GM12864 (cell line): ENCODE measurements around the gene ZNF655.
"Not testable (repeated sequence)": the region's sequence is repeated elsewhere in the genome, so short reads cannot be mapped to it uniquely, and the experiment has no call there.

Experiments used
- DNase-seq: peaks from one replicate; pipeline ENCODE4 v3.0.0-alpha.2; 2011; ENCODE audit warnings: low read depth
- H3K4me3 ChIP-seq: 2 replicates; pipeline ENCODE4 v1.5.1; 2011; ENCODE audit warnings: mild to moderate bottlenecking, low read depth, low read length, control low read depth
- CTCF ChIP-seq: IDR thresholded peaks from 2 replicates; pipeline ENCODE4 v1.5.1; 2011; ENCODE audit warnings: low read depth, mild to moderate bottlenecking, moderate library complexity, low read length, control low read depth, inconsistent platforms; ENCODE audit errors: missing control alignments

ZNF655 gene

GRCh38 chr7:99560834-99561736, 2.6 kb downstream of the ZNF655 start:
- DNase-seq: no peak
- TF ChIP-seq CTCF: no peak

GRCh38 chr7:99561737-99562051, 3.3 kb downstream of the ZNF655 start:
- no peak for TF ChIP-seq CTCF
- DNase-seq: no peak

More at GRCh38 chr7:99560834-99561736, 2.6 kb downstream of the ZNF655 start:
- no peak overlapping the region for H3K4me3 ChIP-seq

GRCh38 chr7:99562114-99562784, 3.8 kb downstream of the ZNF655 start:
- no peak for DNase-seq
- H3K4me3 ChIP-seq: no peak overlapping the region
- TF ChIP-seq CTCF: no peak

More at GRCh38 chr7:99561737-99562051, 3.3 kb downstream of the ZNF655 start:
- H3K4me3 ChIP-seq: no peak overlapping the region

GRCh38 chr7:99562832-99563231, 4.4 kb downstream of the ZNF655 start:
- H3K4me3 ChIP-seq: no peak overlapping the region
- TF ChIP-seq CTCF: no peak
- DNase-seq: no peak

- DNase-seq: no peak
- H3K4me3 ChIP-seq: no peak overlapping the region
- no peak for TF ChIP-seq CTCF
Measured at GRCh38 chr7:99563650-99564049, 5.2 kb downstream of the ZNF655 start.

GRCh38 chr7:99568770-99569169, 10.3 kb downstream of the ZNF655 start:
- not testable (repeated sequence) for H3K4me3 ChIP-seq, DNase-seq

- no peak for TF ChIP-seq CTCF
- no peak for DNase-seq
- H3K4me3 ChIP-seq: no peak overlapping the region
Measured at GRCh38 chr7:99571768-99572167, 13.3 kb downstream of the ZNF655 start.
